ENCODE measurements around the gene NMD3.

DNA sequence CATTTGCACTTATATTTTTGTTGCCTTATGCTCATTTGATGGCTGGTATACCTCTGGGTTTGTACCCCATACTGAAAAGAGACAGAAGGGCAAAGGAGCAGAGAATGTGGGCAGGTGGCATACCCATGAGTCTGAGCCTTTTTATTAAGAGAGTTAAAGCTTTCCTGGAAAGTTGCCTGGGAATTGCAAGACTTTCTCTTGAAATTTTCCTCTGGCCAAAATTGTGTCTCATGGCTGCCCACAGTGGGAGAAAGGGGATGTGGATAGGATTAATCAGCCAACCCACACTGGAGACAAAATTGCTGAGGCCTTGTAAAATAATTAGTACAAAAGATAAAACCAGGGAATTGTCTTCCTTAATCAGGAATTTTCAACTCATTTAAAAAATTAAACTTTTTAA is 8.2 kb upstream of the NMD3 start:
- no peak for TF ChIP-seq HOXA9 (CRISPR knock-in tag; IDR thresholded peaks at IDR 0.05; ENCODE audit: borderline replicate concordance)
- TF ChIP-seq FOXM1 (CRISPR knock-in tag; IDR thresholded peaks at IDR 0.05): no peak
- TF ChIP-seq ZNF329 (CRISPR knock-in tag; IDR thresholded peaks at IDR 0.05; ENCODE audit: low read depth): no peak
- TF ChIP-seq POLR2AphosphoS5 (IDR thresholded peaks at IDR 0.05; ENCODE audit: low read depth, low read length): no peak
- TF ChIP-seq, protein P1, sequence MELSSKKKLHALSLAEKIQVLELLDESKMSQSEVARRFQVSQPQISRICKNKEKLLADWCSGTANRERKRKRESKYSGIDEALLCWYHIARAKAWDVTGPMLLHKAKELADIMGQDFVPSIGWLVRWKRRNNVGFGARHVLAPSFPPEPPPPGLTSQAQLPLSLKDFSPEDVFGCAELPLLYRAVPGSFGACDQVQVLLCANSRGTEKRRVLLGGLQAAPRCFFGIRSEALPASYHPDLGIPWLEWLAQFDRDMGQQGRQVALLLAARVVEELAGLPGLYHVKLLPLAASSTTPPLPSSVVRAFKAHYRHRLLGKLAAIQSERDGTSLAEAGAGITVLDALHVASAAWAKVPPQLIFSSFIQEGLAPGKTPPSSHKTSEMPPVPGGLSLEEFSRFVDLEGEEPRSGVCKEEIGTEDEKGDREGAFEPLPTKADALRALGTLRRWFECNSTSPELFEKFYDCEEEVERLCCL (CRISPR knock-in tag; IDR thresholded peaks at IDR 0.05; ENCODE audit: borderline replicate concordance): no peak
- no peak for TF ChIP-seq GPN1 (CRISPR knock-in tag; IDR thresholded peaks at IDR 0.05; ENCODE audit: borderline replicate concordance)
- TF ChIP-seq SMC3 (IDR thresholded peaks at IDR 0.05; ENCODE audit: low read length): no peak
- TF ChIP-seq, protein P2, sequence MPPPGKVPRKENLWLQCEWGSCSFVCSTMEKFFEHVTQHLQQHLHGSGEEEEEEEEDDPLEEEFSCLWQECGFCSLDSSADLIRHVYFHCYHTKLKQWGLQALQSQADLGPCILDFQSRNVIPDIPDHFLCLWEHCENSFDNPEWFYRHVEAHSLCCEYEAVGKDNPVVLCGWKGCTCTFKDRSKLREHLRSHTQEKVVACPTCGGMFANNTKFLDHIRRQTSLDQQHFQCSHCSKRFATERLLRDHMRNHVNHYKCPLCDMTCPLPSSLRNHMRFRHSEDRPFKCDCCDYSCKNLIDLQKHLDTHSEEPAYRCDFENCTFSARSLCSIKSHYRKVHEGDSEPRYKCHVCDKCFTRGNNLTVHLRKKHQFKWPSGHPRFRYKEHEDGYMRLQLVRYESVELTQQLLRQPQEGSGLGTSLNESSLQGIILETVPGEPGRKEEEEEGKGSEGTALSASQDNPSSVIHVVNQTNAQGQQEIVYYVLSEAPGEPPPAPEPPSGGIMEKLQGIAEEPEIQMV (CRISPR knock-in tag; IDR thresholded peaks at IDR 0.05; ENCODE audit: low read depth): no peak
- no peak for TF ChIP-seq ZBTB8A (CRISPR knock-in tag; IDR thresholded peaks at IDR 0.05; ENCODE audit: borderline replicate concordance, low read depth)
